ENCODE measurements around the gene HSPA5. TPM values are rescaled to one million over a fixed set of nuclear protein-coding genes. Genes with fewer than 3 reads are reported as not detected.

The HSPA5 gene
- total RNA-seq, 1 experiment from 2014 or later, result 438 TPM

- H3K4me3 ChIP-seq (replicated peaks in 1 of 2; ENCODE audit: low read depth in 1 of 2, low read length in 2 of 2), result no peak overlapping the region
Observed at GRCh38 chr9:125258160-125258785, 17.1 kb upstream of the HSPA5 start.

More at GRCh38 chr9:125258160-125258785, 17.1 kb upstream of the HSPA5 start:
- peaks cover 3 to 19% of the 10 kb centered on the region in 2 experiments; a peak in 2 of 4 replicates for H3K4me1 ChIP-seq (ENCODE audit: control insufficient read depth in 1 of 2, insufficient read depth in 2 of 2, low read length in 2 of 2)
- ATAC-seq, result no peak
- H3K36me3 ChIP-seq (ENCODE audit: control insufficient read depth in 1 of 2, insufficient read depth in 2 of 2, low read length in 2 of 2), result no peaks in the 10 kb centered on the region
- no TSS peak for BruUV-seq (replicated peaks)
- H3K9ac ChIP-seq (ENCODE audit: low read length), result no peak overlapping the region
- ChIA-PET RAD21 (ENCODE audit: low non-redundant PET in 1 of 2, low total read pairs in 2 of 2, uncharacterized antibody in 2 of 2, unreplicated experiment in 2 of 2) (no interaction called here), POLR2A (no interaction called here), CTCF (no interaction called here)
- peaks cover 16% of the 10 kb centered on the region for H3K79me2 ChIP-seq (ENCODE audit: insufficient read depth, low read length)
- H3K27ac ChIP-seq (ENCODE audit: low read depth, low read length), result no peak overlapping the region
- no peak for DNase-seq (ENCODE audit: low read depth, low spot score)
- H2AFZ ChIP-seq (ENCODE audit: low read depth, low read length, poor library complexity, severe bottlenecking), result no peak overlapping the region
- H3K27me3 ChIP-seq (ENCODE audit: insufficient read depth, low read length), result no peaks in the 10 kb centered on the region
- no peak overlapping the region for H3K4me2 ChIP-seq (ENCODE audit: low read length)
- H3K9me3 ChIP-seq (ENCODE audit: control insufficient read depth in 1 of 2, insufficient read depth in 1 of 2, low read depth in 1 of 2, low read length in 2 of 2), result no peaks in the 10 kb centered on the region
- TF ChIP-seq FOSL1 (IDR thresholded peaks at IDR 0.05; ENCODE audit: low read depth) (no peak), ZBTB33 (IDR thresholded peaks at IDR 0.05; ENCODE audit: extremely low read depth, insufficient replicate concordance, low read length) (no peak), MAX (IDR thresholded peaks at IDR 0.05) (no peak), REST (IDR thresholded peaks at IDR 0.05; ENCODE audit: low read depth) (no peak), SIN3A (IDR thresholded peaks at IDR 0.05; ENCODE audit: low read depth) (no peak), CEBPB (IDR thresholded peaks at IDR 0.05; ENCODE audit: low read depth) (no peak), ZNF274 (IDR thresholded peaks at IDR 0.05; ENCODE audit: low read depth, low read length) (no peak)
- TF ChIP-seq, protein P1, sequence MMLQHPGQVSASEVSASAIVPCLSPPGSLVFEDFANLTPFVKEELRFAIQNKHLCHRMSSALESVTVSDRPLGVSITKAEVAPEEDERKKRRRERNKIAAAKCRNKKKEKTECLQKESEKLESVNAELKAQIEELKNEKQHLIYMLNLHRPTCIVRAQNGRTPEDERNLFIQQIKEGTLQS (IDR thresholded peaks at IDR 0.05), result no peak
- H4K20me1 ChIP-seq (ENCODE audit: insufficient read depth), result no peaks in the 10 kb centered on the region
- H3K9me2 ChIP-seq (ENCODE audit: insufficient read depth), result no peaks in the 10 kb centered on the region
- intact Hi-C loops (cut with micrococcal nuclease), result no loop called here
